GM10248 (cell line): ENCODE results near the gene HERC3.
"Not testable (repeated sequence)": the region's sequence is repeated elsewhere in the genome, so short reads cannot be mapped to it uniquely, and the experiment has no call there.

ENCODE experiments used
- CTCF ChIA-PET: fragments of 300-600 bp; sonication (Branson Sonifier 250); formaldehyde crosslinking; extraction: SDS; loops from one replicate; lab custom pipeline; 2021; ENCODE audit warnings: antibody characterized with exemption; lab: Yijun Ruan, JAX
- POLR2A ChIA-PET: fragments of 350-650 bp; sonication (Branson Sonifier 250); formaldehyde crosslinking; extraction: SDS; loops from one replicate; lab custom pipeline; 2020; ENCODE audit warnings: antibody characterized with exemption; lab: Yijun Ruan, JAX
- DNase-seq: peaks from one replicate; pipeline ENCODE4 v3.0.0; 2012; ENCODE audit errors: extremely low spot score
- CTCF ChIP-seq: IDR thresholded peaks from 2 replicates; pipeline ENCODE4 v1.5.1; 2012; ENCODE audit warnings: mild to moderate bottlenecking, low read depth; ENCODE audit errors: extremely low read depth, missing control alignments, control extremely low read depth

HERC3 gene

DNA sequence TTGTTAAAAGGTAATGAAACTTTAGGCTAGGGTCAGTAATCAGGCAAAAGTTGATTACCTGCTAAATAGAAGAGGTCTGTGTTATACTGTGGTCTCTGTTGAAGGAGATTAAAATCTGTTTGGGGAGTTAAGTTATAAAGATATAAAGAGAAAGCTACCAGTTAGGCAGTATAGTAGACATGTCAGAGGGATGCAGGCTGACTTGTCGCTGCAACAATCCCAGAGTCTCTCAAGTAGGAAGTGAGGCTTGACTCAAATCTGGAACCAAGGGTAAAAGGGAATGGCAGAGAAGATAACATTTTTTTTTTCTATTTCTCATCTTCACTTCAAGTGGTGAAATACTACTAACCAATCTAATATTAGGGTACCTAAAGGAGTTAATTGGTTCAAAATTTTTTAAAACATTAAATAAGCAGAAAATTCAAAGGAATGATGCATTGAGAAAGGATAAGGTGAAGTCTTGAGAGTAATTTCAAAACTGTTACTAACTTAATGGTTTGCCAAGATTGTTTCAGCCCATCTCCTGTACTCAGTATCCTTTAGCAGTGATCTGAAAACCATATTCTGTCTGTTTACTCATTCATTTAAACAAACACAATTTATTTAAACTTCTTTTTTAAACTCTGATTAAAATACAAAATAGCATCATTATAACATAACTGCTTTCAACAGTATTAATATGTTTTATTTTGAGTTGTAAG is 12.8 kb downstream of the HERC3 start:
- POLR2A ChIA-PET = no interaction called here
- CTCF ChIA-PET = interaction anchor here (1.0 kb wide), 1 partner anchor 11 kb away, joined by 3 read pairs; no protein-coding TSS in a partner anchor
- DNase-seq = no peak
- TF ChIP-seq CTCF = no peak

- ChIA-PET CTCF (no interaction called here), POLR2A (no interaction called here)
- no peak for TF ChIP-seq CTCF
- no peak for DNase-seq
These were observed 13.5 kb downstream of the HERC3 start for GRCh38 chr4:88605736-88606135.

DNA sequence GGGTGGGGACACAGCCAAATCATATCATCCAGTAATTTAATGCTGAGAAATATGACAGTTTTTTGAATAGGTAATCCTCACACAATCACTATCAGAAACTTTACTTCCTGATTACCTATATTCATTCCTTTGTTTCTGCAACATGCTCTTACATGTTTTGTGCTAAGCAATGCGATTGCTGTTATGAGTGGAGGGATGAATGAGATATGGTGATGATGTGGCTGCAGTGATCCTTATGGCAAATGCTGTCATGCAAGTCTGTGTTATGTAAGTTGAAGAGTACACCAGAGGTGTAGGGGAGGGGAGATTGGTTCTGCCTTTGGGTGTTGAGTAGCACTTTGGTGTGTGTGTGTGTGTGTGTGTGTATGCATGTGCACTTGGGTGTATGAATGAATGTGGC is 14.6 kb downstream of the HERC3 start:
- DNase-seq = no peak
- ChIA-PET POLR2A (no interaction called here), CTCF (interaction anchor here (0.9 to 3.0 kb wide), 4 partner anchors 8 to 18 kb away, joined by 3 to 9 read pairs (median 5); no protein-coding TSS in a partner anchor)
- no peak for TF ChIP-seq CTCF

DNA sequence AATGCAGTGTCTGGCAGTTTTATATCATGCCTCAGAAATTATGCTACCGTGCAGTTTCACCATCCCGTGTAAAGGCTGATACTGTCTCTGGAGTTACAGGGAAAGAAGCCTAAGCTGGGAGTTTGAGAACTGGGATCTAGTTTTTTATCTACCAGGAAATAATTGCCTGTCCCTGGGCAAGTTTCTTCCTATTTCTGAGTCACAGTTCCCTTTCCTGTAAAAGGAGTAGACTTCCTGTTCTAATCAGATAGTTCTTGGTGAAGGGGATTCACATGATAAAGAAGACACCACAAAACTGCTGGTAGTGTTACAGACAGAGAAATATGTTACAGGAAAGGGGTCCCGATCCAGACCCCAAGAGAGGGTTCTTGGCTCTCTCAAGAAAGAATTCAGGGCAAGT is 17.1 kb downstream of the HERC3 start:
- ChIA-PET CTCF (interaction anchor here (3.0 kb wide), 1 partner anchor 11 kb away, joined by 9 read pairs; no protein-coding TSS in a partner anchor), POLR2A (no interaction called here)
- no peak for TF ChIP-seq CTCF
- no peak for DNase-seq

DNA sequence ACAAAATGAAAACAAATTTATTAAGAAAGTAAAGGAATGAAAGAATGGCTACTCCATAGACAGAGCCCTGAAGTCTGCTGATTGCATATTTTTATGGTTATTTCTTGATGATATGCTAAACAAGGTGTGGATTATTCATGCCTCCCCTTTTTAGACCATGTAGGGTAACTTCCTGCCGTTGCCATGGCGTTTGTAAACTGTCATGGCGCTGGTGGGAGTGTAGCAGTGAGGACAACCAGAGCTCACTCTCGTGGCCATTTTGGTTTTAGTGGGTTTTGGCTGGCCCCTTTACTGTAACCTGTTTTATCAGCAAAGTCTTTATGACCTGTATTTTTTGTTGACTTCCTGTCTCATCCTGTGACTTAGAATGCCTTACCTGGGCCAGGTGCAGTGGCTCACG is 17.5 kb downstream of the HERC3 start:
- DNase-seq, CTCF ChIA-PET, POLR2A ChIA-PET: not testable (repeated sequence)

GRCh38 chr4:88610771-88611170 is 18.5 kb downstream of the HERC3 start:
- no peak for TF ChIP-seq CTCF
- no peak for DNase-seq
- ChIA-PET POLR2A (no interaction called here), CTCF (interaction anchor here (0.8 to 2.2 kb wide), 4 partner anchors 12 to 413 kb away, joined by 3 to 8 read pairs (median 4); no protein-coding TSS in a partner anchor)

- no peak for DNase-seq
These were observed 21.2 kb downstream of the HERC3 start for GRCh38 chr4:88613417-88613875.

More at GRCh38 chr4:88613417-88613875, 21.2 kb downstream of the HERC3 start:
- no peak for TF ChIP-seq CTCF
- POLR2A ChIA-PET = no interaction called here
- CTCF ChIA-PET = interaction anchor here (0.9 to 3.0 kb wide), 8 partner anchors 10 to 592 kb away, joined by 3 to 8 read pairs (median 4); no protein-coding TSS in a partner anchor
